GM23338 (cell line): ENCODE data around the gene DDX49.

Experiments used
- CTCF ChIP-seq, 2 experiments: fragments of 200-600 bp in 1 of 2; sonication (generic) in 1 of 2; conservative IDR thresholded peaks; 2 replicates each; pipeline versions ENCODE4 v1.5.1 to v1.6.1; 2016 to 2017; ENCODE audit warnings: antibody characterized with exemption in 2 of 2, low read depth in 2 of 2, mild to moderate bottlenecking in 2 of 2, moderate library complexity in 1 of 2
- EZH2phosphoT487 ChIP-seq: fragments of 200-600 bp; sonication (generic); IDR thresholded peaks from one replicate; pipeline ENCODE4 v1.8.1; 2018; ENCODE audit warnings: antibody characterized with exemption; ENCODE audit not compliant: unreplicated experiment
- POLR2AphosphoS5 ChIP-seq: IDR thresholded peaks from 2 replicates; pipeline ENCODE4 v1.6.1; 2016; ENCODE audit warnings: antibody characterized with exemption, low read depth

GRCh38 chr19:18870531-18871172 lies 48.9 kb upstream of the DDX49 start:
- TF ChIP-seq EZH2phosphoT487, result no peak
- TF ChIP-seq CTCF (conservative IDR thresholded peaks at IDR 0.05; ENCODE audit: low read depth in 2 of 2), result no peak
- TF ChIP-seq POLR2AphosphoS5, result no peak
